Naive B cell (primary cell): ENCODE measurements around the gene PRSS16. TPM values are rescaled to one million over a fixed set of nuclear protein-coding genes. Genes with fewer than 3 reads are reported as not detected.

ENCODE experiments used
- ATAC-seq, 2 donors: fragments of 150-1000 bp; cut with Tn5 transposase; 2 replicates each; pipeline ENCODE4 v1.10.0; 2021; ENCODE audit warnings: low read depth in 2 of 2, mild to moderate bottlenecking in 2 of 2, moderate library complexity in 2 of 2
- DNase-seq: peaks from one replicate; pipeline ENCODE4 v3.0.0; 2022
- H3K27ac Mint-ChIP-seq, 6 donors: one replicate each; pipeline ENCODE4 v1.8.0; 2020 to 2022; ENCODE audit warnings: mild to moderate bottlenecking in 6 of 6, mixed read lengths in 6 of 6, moderate library complexity in 5 of 6, inconsistent platforms in 2 of 6
- H3K27me3 Mint-ChIP-seq, 3 donors: one replicate each; pipeline ENCODE4 v1.8.0; 2021 to 2022; ENCODE audit warnings: mixed read lengths in 3 of 3, mild to moderate bottlenecking in 1 of 3
- H3K36me3 Mint-ChIP-seq, 2 donors: one replicate each; pipeline ENCODE4 v1.8.0; 2020 to 2022; ENCODE audit warnings: mixed read lengths in 2 of 2, inconsistent platforms in 1 of 2, mild to moderate bottlenecking in 1 of 2
- H3K4me1 Mint-ChIP-seq, 3 donors: one replicate each; pipeline ENCODE4 v1.8.0; 2020 to 2022; ENCODE audit warnings: mixed read lengths in 3 of 3, inconsistent platforms in 1 of 3, mild to moderate bottlenecking in 1 of 3, moderate library complexity in 1 of 3
- H3K4me3 Mint-ChIP-seq, 8 donors: one replicate each; pipeline ENCODE4 v1.8.0; 2020 to 2022; ENCODE audit warnings: mild to moderate bottlenecking in 8 of 8, mixed read lengths in 8 of 8, moderate library complexity in 8 of 8, inconsistent platforms in 2 of 8
- H3K9me3 Mint-ChIP-seq, 7 donors: one replicate each; pipeline ENCODE4 v1.8.0; 2020 to 2022; ENCODE audit warnings: mixed read lengths in 7 of 7, mild to moderate bottlenecking in 5 of 7, inconsistent platforms in 2 of 7, moderate library complexity in 1 of 7
- polyA plus RNA-seq, 6 donors: library from polyadenylated mRNA; unstranded; fragments of 300-500 nt; fragmentation: Illumina TruSeq; gene quantifications; one replicate each; pipeline ENCODE4 v1.2.3, GENCODE V29; 2021; ENCODE audit warnings: low read depth in 6 of 6

The PRSS16 gene
- polyA plus RNA-seq, 6 donors from 2014 or later = 0.31 to 1.3 (median 0.76) TPM; not detected in 3

- H3K4me1 Mint-ChIP-seq = peaks cover 0 to 13% (median 0%) of the 10 kb centered on the region in 3 donors
- peaks cover 15 to 73% (median 59%) of the 10 kb centered on the region in 7 donors for H3K9me3 Mint-ChIP-seq
- no peak for ATAC-seq
- peaks cover 18 to 27% of the 10 kb centered on the region in 2 donors for H3K36me3 Mint-ChIP-seq
- peaks cover 64 to 74% (median 72%) of the 10 kb centered on the region in 3 donors for H3K27me3 Mint-ChIP-seq
- H3K4me3 Mint-ChIP-seq = peak overlapping the region in 4 of 8 donors; percentile 16 to 73 (median 47)
- no peak for DNase-seq
- peak overlapping the region in 4 of 6 donors; percentile 48 to 89 (median 71) for H3K27ac Mint-ChIP-seq
These were observed 32.6 kb downstream of the PRSS16 start for GRCh38 chr6:27280064-27280539.

GRCh38 chr6:27280540-27281000 lies 33.1 kb downstream of the PRSS16 start:
- DNase-seq (no peak), ATAC-seq (no peak)
- peaks cover 18 to 76% (median 57%) of the 10 kb centered on the region in 7 donors for H3K9me3 Mint-ChIP-seq
- H3K4me1 Mint-ChIP-seq = peaks cover 0 to 13% (median 0%) of the 10 kb centered on the region in 3 donors
- peak overlapping the region in 5 of 6 donors; percentile 27 to 89 (median 59) for H3K27ac Mint-ChIP-seq
- peak overlapping the region in 3 of 8 donors; percentile 16 to 73 (median 68) for H3K4me3 Mint-ChIP-seq
- H3K27me3 Mint-ChIP-seq = peaks cover 66 to 79% (median 77%) of the 10 kb centered on the region in 3 donors
- H3K36me3 Mint-ChIP-seq = peaks cover 22 to 32% of the 10 kb centered on the region in 2 donors

GRCh38 chr6:27281105-27281539 lies 33.6 kb downstream of the PRSS16 start:
- H3K9me3 Mint-ChIP-seq = peaks cover 17 to 76% (median 52%) of the 10 kb centered on the region in 7 donors
- H3K36me3 Mint-ChIP-seq = peaks cover 23 to 38% of the 10 kb centered on the region in 2 donors
- H3K4me3 Mint-ChIP-seq = peak overlapping the region in 2 of 8 donors; percentile 40 to 73
- H3K27me3 Mint-ChIP-seq = peaks cover 66 to 79% (median 78%) of the 10 kb centered on the region in 3 donors
- DNase-seq = no peak
- ATAC-seq = no peak
- peak overlapping the region in 4 of 6 donors; percentile 33 to 89 (median 54) for H3K27ac Mint-ChIP-seq
- peaks cover 0 to 13% (median 0%) of the 10 kb centered on the region in 3 donors for H3K4me1 Mint-ChIP-seq

- H3K27ac Mint-ChIP-seq = peak overlapping the region in 2 of 6 donors; percentile 70 to 86
- peaks cover 20 to 79% (median 55%) of the 10 kb centered on the region in 7 donors for H3K9me3 Mint-ChIP-seq
- peak overlapping the region in 1 of 8 donors; percentile 73 for H3K4me3 Mint-ChIP-seq
- peaks cover 22 to 39% of the 10 kb centered on the region in 2 donors for H3K36me3 Mint-ChIP-seq
- ATAC-seq = no peak
- DNase-seq = no peak
- H3K27me3 Mint-ChIP-seq = peaks cover 66 to 79% (median 78%) of the 10 kb centered on the region in 3 donors
- peaks cover 0 to 13% (median 0%) of the 10 kb centered on the region in 3 donors for H3K4me1 Mint-ChIP-seq
These were observed 34.1 kb downstream of the PRSS16 start for GRCh38 chr6:27281569-27281968.

GRCh38 chr6:27283279-27283678 lies 35.8 kb downstream of the PRSS16 start:
- DNase-seq = no peak
- Mint-ChIP-seq H3K27ac (peak overlapping the region in 5 of 6 donors; percentile 21 to 96 (median 80)), H3K4me1 (peaks cover 0 to 13% (median 0%) of the 10 kb centered on the region in 3 donors), H3K9me3 (peaks cover 16 to 76% (median 56%) of the 10 kb centered on the region in 7 donors), H3K36me3 (peaks cover 22 to 40% of the 10 kb centered on the region in 2 donors), H3K27me3 (peaks cover 68 to 78% (median 77%) of the 10 kb centered on the region in 3 donors), H3K4me3 (peak overlapping the region in 5 of 8 donors; percentile 29 to 65 (median 60))
- ATAC-seq = no peak

GRCh38 chr6:27286141-27286540 lies 38.6 kb downstream of the PRSS16 start:
- H3K27ac Mint-ChIP-seq = peak overlapping the region in 2 of 6 donors; percentile 60 to 67
- ATAC-seq = no peak
- no peak for DNase-seq

GRCh38 chr6:27287751-27288135 lies 40.2 kb downstream of the PRSS16 start:
- DNase-seq (no peak), ATAC-seq (no peak)
- H3K4me3 Mint-ChIP-seq = peak overlapping the region in 3 of 8 donors; percentile 17 to 63 (median 18)
- H3K9me3 Mint-ChIP-seq = peaks cover 26 to 85% (median 66%) of the 10 kb centered on the region in 7 donors
- H3K36me3 Mint-ChIP-seq = peaks cover 33 to 61% of the 10 kb centered on the region in 2 donors
- peaks cover 79 to 94% (median 86%) of the 10 kb centered on the region in 3 donors for H3K27me3 Mint-ChIP-seq
- peak overlapping the region in 3 of 6 donors; percentile 72 to 92 (median 85) for H3K27ac Mint-ChIP-seq
- no peaks in the 10 kb centered on the region for H3K4me1 Mint-ChIP-seq

More at GRCh38 chr6:27286141-27286540, 38.6 kb downstream of the PRSS16 start:
- peaks cover 29 to 54% of the 10 kb centered on the region in 2 donors for H3K36me3 Mint-ChIP-seq
- peaks cover 21 to 83% (median 62%) of the 10 kb centered on the region in 7 donors for H3K9me3 Mint-ChIP-seq
- H3K27me3 Mint-ChIP-seq = peaks cover 75 to 90% (median 83%) of the 10 kb centered on the region in 3 donors
- no peaks in the 10 kb centered on the region for H3K4me1 Mint-ChIP-seq
- peak overlapping the region in 1 of 8 donors; percentile 60 for H3K4me3 Mint-ChIP-seq

- H3K4me3 Mint-ChIP-seq = peak overlapping the region in 4 of 8 donors; percentile 0 to 63 (median 40)
- peaks cover 26 to 80% (median 66%) of the 10 kb centered on the region in 7 donors for H3K9me3 Mint-ChIP-seq
- H3K36me3 Mint-ChIP-seq = peaks cover 29 to 61% of the 10 kb centered on the region in 2 donors
- peaks cover 77 to 87% (median 82%) of the 10 kb centered on the region in 3 donors for H3K27me3 Mint-ChIP-seq
- no peaks in the 10 kb centered on the region for H3K4me1 Mint-ChIP-seq
- H3K27ac Mint-ChIP-seq = peak overlapping the region in 5 of 6 donors; percentile 54 to 92 (median 72)
- ATAC-seq = no peak
- DNase-seq = no peak
These were observed 40.9 kb downstream of the PRSS16 start for GRCh38 chr6:27288136-27289044.

- peak overlapping the region in 4 of 8 donors; percentile 0 to 74 (median 60) for H3K4me3 Mint-ChIP-seq
- peaks cover 28 to 53% of the 10 kb centered on the region in 2 donors for H3K36me3 Mint-ChIP-seq
- ATAC-seq (no peak), DNase-seq (no peak)
- H3K9me3 Mint-ChIP-seq = peaks cover 22 to 80% (median 61%) of the 10 kb centered on the region in 7 donors
- peak overlapping the region in 4 of 6 donors; percentile 10 to 96 (median 59) for H3K27ac Mint-ChIP-seq
- no peaks in the 10 kb centered on the region for H3K4me1 Mint-ChIP-seq
- peaks cover 84 to 87% (median 87%) of the 10 kb centered on the region in 3 donors for H3K27me3 Mint-ChIP-seq
These were observed 42.8 kb downstream of the PRSS16 start for GRCh38 chr6:27290065-27290849.

GRCh38 chr6:27290850-27291208 lies 43.3 kb downstream of the PRSS16 start:
- Mint-ChIP-seq H3K36me3 (peaks cover 27 to 53% of the 10 kb centered on the region in 2 donors), H3K27ac (peak overlapping the region in 4 of 6 donors; percentile 10 to 96 (median 59)), H3K4me3 (peak overlapping the region in 3 of 8 donors; percentile 0 to 64 (median 55)), H3K9me3 (peaks cover 24 to 80% (median 66%) of the 10 kb centered on the region in 7 donors), H3K4me1 (no peaks in the 10 kb centered on the region), H3K27me3 (peaks cover 84 to 87% (median 87%) of the 10 kb centered on the region in 3 donors)
- ATAC-seq (no peak), DNase-seq (no peak)

GRCh38 chr6:27293436-27294098 lies 46.1 kb downstream of the PRSS16 start:
- H3K4me1 Mint-ChIP-seq = peaks cover 0 to 7% (median 2%) of the 10 kb centered on the region in 3 donors
- DNase-seq = no peak
- H3K9me3 Mint-ChIP-seq = peaks cover 23 to 88% (median 65%) of the 10 kb centered on the region in 7 donors
- peak overlapping the region in 3 of 6 donors; percentile 49 to 94 (median 59) for H3K27ac Mint-ChIP-seq
- ATAC-seq = no peak
- peak overlapping the region in 3 of 8 donors; percentile 22 to 68 (median 29) for H3K4me3 Mint-ChIP-seq
- H3K36me3 Mint-ChIP-seq = peaks cover 40 to 43% of the 10 kb centered on the region in 2 donors
- peaks cover 83 to 89% (median 86%) of the 10 kb centered on the region in 3 donors for H3K27me3 Mint-ChIP-seq
